Muscle layer of duodenum (tissue), 2 donors: ENCODE results near the gene WNT7B.

Source experiments
- H3K27ac ChIP-seq: one replicate; pipeline ENCODE4 v1.7.0; 2013; ENCODE audit warnings: mild to moderate bottlenecking, low read length
- H3K27me3 ChIP-seq: one replicate; pipeline ENCODE4 v1.7.0; 2013; ENCODE audit warnings: low read depth, mild to moderate bottlenecking, control low read depth, low read length
- H3K36me3 ChIP-seq, 2 donors: one replicate each; pipeline ENCODE4 v1.7.0; 2013; ENCODE audit warnings: low read length in 2 of 2, control low read depth in 1 of 2, mild to moderate bottlenecking in 1 of 2; ENCODE audit not compliant: insufficient read depth in 2 of 2, control insufficient read depth in 1 of 2
- H3K4me1 ChIP-seq, 2 donors: one replicate each; pipeline ENCODE4 v1.7.0; 2013; ENCODE audit warnings: low read length in 2 of 2, mild to moderate bottlenecking in 2 of 2, control low read depth in 1 of 2, moderate library complexity in 1 of 2; ENCODE audit not compliant: insufficient read depth in 2 of 2, control insufficient read depth in 1 of 2
- H3K4me3 ChIP-seq, 2 donors: one replicate each; pipeline ENCODE4 v1.7.0; 2013; ENCODE audit warnings: low read length in 2 of 2, low read depth in 1 of 2, mild to moderate bottlenecking in 1 of 2
- H3K9me3 ChIP-seq, 2 donors: one replicate each; pipeline ENCODE4 v1.7.0; 2013; ENCODE audit warnings: low read length in 2 of 2, control low read depth in 1 of 2, mild to moderate bottlenecking in 1 of 2; ENCODE audit not compliant: control insufficient read depth in 1 of 2
- donor health status: healthy.

Gene WNT7B

GRCh38 chr22:45910928-45911467, 66.0 kb downstream of the WNT7B start:
- Histone ChIP-seq H3K9me3 (peaks cover 0 to 9% of the 10 kb centered on the region in 2 donors), H3K27ac (no peak overlapping the region), H3K4me1 (no peaks in the 10 kb centered on the region)

DNA sequence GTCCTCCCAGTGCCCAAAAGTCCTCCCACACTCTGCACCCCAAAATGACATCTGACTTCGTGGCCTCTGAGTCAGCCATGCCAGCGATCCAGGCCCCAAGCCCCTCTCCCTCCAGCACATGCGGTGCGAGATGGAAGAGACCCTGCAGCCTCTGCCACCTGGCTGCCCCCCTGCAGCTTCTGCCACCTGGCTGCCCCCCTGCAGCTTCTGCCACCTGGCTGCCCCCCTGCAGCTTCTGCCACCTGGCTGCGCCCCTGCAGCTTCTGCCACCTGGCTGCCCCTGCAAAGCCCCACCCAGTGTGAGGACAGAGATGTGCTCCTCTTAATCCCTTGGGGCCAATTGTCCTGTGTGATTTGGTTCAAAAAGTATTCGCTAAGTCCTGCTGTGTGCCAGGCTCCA, 68.0 kb downstream of the WNT7B start:
- Histone ChIP-seq H3K27me3 (no peaks in the 10 kb centered on the region), H3K36me3 (no peaks in the 10 kb centered on the region), H3K9me3 (no peaks in the 10 kb centered on the region), H3K4me1 (no peaks in the 10 kb centered on the region), H3K27ac (no peak overlapping the region), H3K4me3 (no peak overlapping the region)

More at GRCh38 chr22:45910928-45911467, 66.0 kb downstream of the WNT7B start:
- Histone ChIP-seq H3K36me3 (no peaks in the 10 kb centered on the region), H3K4me3 (no peak overlapping the region), H3K27me3 (no peaks in the 10 kb centered on the region)

DNA sequence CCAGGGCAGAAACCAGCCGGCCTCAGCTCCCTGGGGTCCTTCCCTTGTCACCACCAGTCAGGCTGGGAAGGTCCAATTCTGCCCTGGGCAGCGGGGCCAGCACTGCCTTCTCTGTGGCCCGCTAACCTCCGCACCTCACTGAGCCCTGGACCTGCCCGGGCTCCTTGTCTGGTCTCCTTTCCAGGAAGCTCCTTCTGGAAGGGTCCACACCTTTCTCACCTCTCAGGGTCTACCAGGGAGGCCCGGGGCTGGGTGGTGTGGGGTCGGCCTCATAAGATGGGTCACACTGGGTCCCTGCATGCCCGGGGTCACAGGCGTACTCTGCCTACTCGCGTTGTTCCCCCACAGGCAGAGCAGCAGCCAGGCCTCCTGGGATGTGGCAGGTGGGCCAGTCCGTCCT, 69.0 kb downstream of the WNT7B start:
- Histone ChIP-seq H3K4me3 (no peak overlapping the region), H3K36me3 (no peaks in the 10 kb centered on the region), H3K9me3 (no peaks in the 10 kb centered on the region), H3K27me3 (no peaks in the 10 kb centered on the region), H3K4me1 (peaks cover 0 to 9% of the 10 kb centered on the region in 2 donors), H3K27ac (no peak overlapping the region)

DNA sequence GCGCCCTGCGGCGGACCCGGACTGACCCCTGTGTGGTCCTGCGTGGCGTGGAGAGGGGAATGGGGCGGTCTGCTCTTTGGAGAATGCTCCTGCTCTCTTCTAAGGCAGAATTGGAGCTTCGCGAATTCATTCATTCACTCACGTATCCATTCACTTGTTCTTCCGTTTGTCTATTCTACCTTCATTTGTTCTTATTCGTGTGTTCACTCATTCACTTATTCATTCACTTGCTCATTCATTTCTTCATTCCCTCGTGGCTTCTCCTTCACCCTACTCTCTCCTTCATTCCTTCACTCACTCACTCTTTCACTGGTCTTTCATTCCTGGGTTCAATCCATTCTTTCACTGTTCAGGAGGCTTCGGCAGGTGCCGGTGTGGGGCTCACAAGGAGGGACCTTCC, 69.6 kb downstream of the WNT7B start:
- Histone ChIP-seq H3K4me1 (peaks cover 0 to 9% of the 10 kb centered on the region in 2 donors), H3K27me3 (no peaks in the 10 kb centered on the region), H3K27ac (no peak overlapping the region), H3K36me3 (no peaks in the 10 kb centered on the region), H3K4me3 (no peak overlapping the region), H3K9me3 (no peaks in the 10 kb centered on the region)

- Histone ChIP-seq H3K4me1 (peaks cover 0 to 9% of the 10 kb centered on the region in 2 donors), H3K27me3 (no peaks in the 10 kb centered on the region), H3K27ac (no peak overlapping the region), H3K9me3 (no peaks in the 10 kb centered on the region), H3K36me3 (no peaks in the 10 kb centered on the region), H3K4me3 (no peak overlapping the region)
Observed at GRCh38 chr22:45906946-45907345, 70.0 kb downstream of the WNT7B start.

DNA sequence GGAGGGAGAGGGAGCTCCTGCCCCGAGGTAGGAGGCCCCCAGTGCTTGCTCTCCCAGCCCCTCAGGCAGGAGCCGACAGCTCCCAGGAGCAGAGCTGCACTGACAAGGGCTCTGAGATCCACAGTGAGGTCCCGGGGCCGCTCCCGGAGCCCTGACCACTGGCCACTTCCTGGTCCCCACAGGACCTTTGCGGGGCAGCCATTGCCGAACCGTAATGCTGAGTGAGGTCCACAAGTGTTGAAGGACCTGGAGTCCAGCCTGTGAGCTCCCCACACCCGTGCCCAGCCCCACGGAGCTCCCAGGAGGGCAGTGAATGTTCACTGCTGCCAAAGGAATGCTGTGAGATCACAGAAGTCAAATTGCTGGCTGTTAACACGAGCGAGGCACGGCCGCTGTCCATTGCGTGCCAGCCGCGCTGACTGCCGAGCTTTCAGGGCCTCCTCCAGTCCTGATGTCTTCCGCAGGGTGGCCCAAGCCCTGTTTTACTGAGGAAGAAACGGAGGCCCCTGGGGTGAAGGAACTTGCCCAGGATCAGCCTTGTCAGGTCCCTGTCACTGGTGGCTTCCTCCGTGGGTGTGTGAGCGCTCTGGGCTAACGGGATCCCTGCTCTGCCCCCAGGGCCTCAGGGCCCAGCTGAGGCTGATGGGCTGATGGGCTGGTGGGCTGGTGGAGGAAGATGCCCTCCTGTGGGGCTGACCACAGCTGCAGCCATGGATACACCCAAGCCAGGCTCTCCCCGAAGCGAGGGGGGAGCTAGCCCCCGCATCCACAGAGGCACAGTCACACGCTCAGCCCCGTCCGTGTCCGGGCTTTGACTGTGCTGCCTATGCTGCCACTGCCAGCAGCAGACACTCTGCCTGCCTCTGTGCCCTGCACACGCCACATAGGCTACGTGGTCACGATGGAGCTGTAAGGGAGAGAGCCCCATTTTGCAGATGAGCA, 70.8 kb downstream of the WNT7B start:
- Histone ChIP-seq H3K9me3 (no peaks in the 10 kb centered on the region), H3K27ac (no peak overlapping the region), H3K4me3 (no peak overlapping the region), H3K36me3 (no peaks in the 10 kb centered on the region), H3K27me3 (no peaks in the 10 kb centered on the region), H3K4me1 (peaks cover 0 to 9% of the 10 kb centered on the region in 2 donors)

- Histone ChIP-seq H3K36me3 (no peaks in the 10 kb centered on the region), H3K27ac (no peak overlapping the region), H3K27me3 (no peaks in the 10 kb centered on the region)
Observed at GRCh38 chr22:45905326-45905923, 71.5 kb downstream of the WNT7B start.

DNA sequence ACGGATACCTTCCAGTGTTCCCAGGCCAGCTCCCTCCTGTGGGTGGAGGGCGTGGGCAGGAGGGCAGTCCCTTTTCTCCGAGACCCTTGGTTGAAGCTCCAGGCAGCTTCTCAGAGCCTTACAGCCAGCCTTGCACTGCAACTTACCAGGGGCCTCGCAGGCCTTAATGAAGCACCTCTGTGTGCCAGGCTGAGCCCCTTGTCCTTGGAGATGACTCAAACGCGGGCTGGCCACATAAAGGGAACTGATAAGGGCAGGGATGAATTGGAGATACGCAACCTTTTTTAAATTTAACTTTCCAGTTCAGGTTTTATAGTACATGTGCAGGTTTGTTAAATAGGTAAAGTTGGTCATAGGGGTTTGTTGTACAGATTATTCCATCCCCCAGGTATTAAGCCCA, 72.7 kb downstream of the WNT7B start:
- Histone ChIP-seq H3K36me3 (no peaks in the 10 kb centered on the region), H3K4me3 (no peak overlapping the region), H3K9me3 (no peaks in the 10 kb centered on the region), H3K27ac (no peak overlapping the region), H3K27me3 (no peaks in the 10 kb centered on the region), H3K4me1 (peaks cover 0 to 9% of the 10 kb centered on the region in 2 donors)

More at GRCh38 chr22:45905326-45905923, 71.5 kb downstream of the WNT7B start:
- H3K4me1 ChIP-seq: peaks cover 0 to 9% of the 10 kb centered on the region in 2 donors
- no peaks in the 10 kb centered on the region for H3K9me3 ChIP-seq
- H3K4me3 ChIP-seq: no peak overlapping the region

DNA sequence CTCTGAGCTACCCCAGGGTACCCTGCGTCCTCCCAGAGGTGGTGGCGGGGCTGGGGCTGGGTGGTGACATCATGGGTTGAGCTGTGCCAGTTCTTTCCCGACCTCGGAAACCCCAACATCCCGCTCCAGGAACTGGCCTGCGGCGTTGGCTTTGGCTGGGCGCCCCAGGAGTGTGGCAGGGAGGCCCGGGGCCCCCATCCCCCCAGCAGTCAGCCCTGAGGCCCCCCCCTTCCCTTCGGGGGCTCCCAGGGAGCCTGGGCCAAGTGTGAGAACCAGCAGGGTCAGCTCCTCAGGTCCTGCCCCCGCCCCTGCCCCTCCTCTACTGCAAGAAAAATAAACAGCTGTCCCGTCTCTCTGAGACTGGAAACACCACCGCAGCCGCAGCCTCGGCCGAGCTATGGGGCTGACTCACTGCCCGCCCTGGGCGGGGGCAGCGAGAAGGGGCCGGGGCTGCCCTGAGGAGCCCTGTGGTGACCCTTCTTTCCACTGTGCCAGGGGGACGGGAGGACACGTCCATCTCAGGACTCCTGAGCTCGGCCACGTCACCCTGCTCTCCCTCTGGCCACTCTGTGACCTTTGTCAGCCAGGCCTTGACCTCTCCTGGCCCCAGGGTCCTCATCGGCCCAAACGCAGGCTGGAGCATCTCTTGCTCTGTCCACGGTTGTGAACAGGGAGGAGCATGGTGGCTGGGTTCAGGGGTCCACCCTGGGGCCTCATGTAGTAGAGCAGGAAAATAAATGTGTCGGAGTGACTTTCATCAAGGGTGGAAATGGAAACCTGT, 73.4 kb downstream of the WNT7B start:
- Histone ChIP-seq H3K9me3 (no peaks in the 10 kb centered on the region), H3K27me3 (no peaks in the 10 kb centered on the region), H3K4me1 (peaks cover 0 to 9% of the 10 kb centered on the region in 2 donors), H3K27ac (no peak overlapping the region), H3K4me3 (no peak overlapping the region), H3K36me3 (no peaks in the 10 kb centered on the region)

DNA sequence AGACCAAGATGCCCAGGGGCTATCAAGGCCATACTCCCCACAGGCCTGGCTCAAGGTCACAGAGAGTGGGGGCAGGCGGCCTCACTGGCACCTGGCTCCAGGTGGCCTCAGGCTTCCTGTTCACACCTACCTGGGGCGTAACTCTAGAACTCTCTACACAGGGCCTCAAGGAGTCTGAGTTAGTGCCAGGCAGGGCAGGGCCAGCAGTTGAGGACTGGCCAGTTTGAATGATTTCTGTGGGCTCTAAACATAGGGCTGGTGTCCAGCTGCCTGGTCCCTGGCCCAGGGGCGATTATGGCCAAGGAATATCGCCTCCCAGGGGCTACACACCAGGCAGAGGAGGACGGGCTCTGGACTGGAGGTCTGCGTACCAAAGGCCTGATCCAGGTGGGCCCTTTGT, 79.2 kb downstream of the WNT7B start:
- no peak overlapping the region for H3K27ac ChIP-seq
- H3K4me3 ChIP-seq: no peak overlapping the region
- no peaks in the 10 kb centered on the region for H3K4me1 ChIP-seq
- H3K36me3 ChIP-seq: no peaks in the 10 kb centered on the region
- no peaks in the 10 kb centered on the region for H3K9me3 ChIP-seq
- H3K27me3 ChIP-seq: no peaks in the 10 kb centered on the region
